Measurements from ENCODE around the gene ANKLE2. TPM values are rescaled to one million over a fixed set of nuclear protein-coding genes. Genes with fewer than 3 reads are reported as not detected.

ANKLE2 gene
- total and polyA plus RNA-seq, 7 donors, result 24.1 to 56.2 (median 29.7) TPM

DNA sequence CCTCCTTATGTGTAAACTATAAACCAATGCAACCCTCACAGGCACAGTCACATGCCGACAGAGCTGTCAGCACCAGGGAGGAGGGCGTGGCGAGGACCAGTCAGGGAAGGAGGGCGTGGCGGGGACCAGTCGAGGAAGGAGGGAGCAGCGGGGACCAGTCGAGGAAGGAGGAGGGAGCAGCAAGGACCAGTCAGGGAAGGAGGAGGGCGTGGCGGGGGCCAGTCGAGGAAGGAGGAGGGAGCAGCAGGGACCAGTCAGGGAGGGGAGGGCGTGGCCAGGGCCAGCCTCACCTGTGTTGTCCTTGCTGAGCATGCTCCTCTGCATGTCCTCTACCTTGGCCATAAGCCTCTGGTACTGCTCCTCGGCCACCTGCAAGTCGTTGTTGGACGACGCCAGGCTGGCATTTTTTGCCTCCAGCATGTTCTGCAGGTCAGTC is 42.8 kb upstream of the ANKLE2 start:
- intact Hi-C loops (cut with DNase I), result no loop called here
- DNase-seq (no peak), ATAC-seq (no peak)
- Histone ChIP-seq H3K27me3 (ENCODE audit: insufficient read depth in 3 of 3, low read length in 2 of 3) (no peaks in the 10 kb centered on the region), H3K36me3 (ENCODE audit: insufficient read depth in 1 of 2, low read depth in 1 of 2) (peaks cover 3 to 84% of the 10 kb centered on the region in 2 donors), H3K9me3 (no peaks in the 10 kb centered on the region), H3K4me1 (no peaks in the 10 kb centered on the region), H3K27ac (no peak overlapping the region), H3K4me3 (no peak overlapping the region)
- WGBS, 3 donors, result 83 to 94% (median 86%) methylated on average over 10 to 16 of the region's 16 CpGs
- no peak for TF ChIP-seq CTCF (IDR thresholded peaks at IDR 0.05)

GRCh38 chr12:132803888-132804287 is 42.3 kb upstream of the ANKLE2 start:
- no peaks in the 10 kb centered on the region for H3K9me3 ChIP-seq
- H3K27me3 ChIP-seq (ENCODE audit: insufficient read depth in 3 of 3, low read length in 2 of 3), result no peaks in the 10 kb centered on the region
- TF ChIP-seq CTCF (IDR thresholded peaks at IDR 0.05), result no peak
- peak in 3 of 4 donors; percentile 38 to 76 (median 55) for ATAC-seq
- no peak overlapping the region for H3K27ac ChIP-seq
- H3K4me3 ChIP-seq, result no peak overlapping the region
- intact Hi-C loops (cut with DNase I), result no loop called here
- WGBS, 3 donors, result 75 to 90% (median 86%) methylated on average over 15 of the region's 15 CpGs
- peak; percentile 49 to 64 for DNase-seq
- H3K4me1 ChIP-seq, result no peaks in the 10 kb centered on the region
- H3K36me3 ChIP-seq (ENCODE audit: insufficient read depth in 1 of 2, low read depth in 1 of 2), result peaks cover 7 to 88% of the 10 kb centered on the region in 2 donors

DNA sequence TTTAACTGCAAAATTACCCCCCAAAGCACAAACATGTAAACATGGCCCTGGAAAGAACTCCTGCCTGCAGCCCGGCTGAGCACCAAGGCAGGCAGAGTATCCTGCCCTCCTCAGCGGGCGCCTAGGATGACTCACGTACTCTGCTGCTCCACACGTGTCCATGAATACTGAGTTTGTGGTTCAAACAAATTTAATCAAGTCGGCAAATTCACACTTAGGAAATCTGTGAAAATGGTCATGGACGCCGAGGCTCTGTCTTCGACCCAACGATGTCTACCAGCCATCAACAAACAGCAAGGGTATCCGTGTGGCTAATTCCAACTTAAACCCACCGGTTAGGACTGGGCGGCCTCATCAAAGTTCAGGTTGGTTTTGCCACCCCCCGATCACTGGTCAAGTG is 41.5 kb upstream of the ANKLE2 start:
- H3K36me3 ChIP-seq (ENCODE audit: insufficient read depth in 1 of 2, low read depth in 1 of 2), result peaks cover 9 to 88% of the 10 kb centered on the region in 2 donors
- intact Hi-C loops (cut with DNase I), result no loop called here
- no peaks in the 10 kb centered on the region for H3K27me3 ChIP-seq (ENCODE audit: insufficient read depth in 3 of 3, low read length in 2 of 3)
- no peaks in the 10 kb centered on the region for H3K4me1 ChIP-seq
- no peak for ATAC-seq
- DNase-seq, result no peak
- H3K4me3 ChIP-seq, result no peak overlapping the region
- no peak for TF ChIP-seq CTCF (IDR thresholded peaks at IDR 0.05)
- WGBS, 3 donors, result 92 to 95% (median 94%) methylated on average over 14 of the region's 14 CpGs
- H3K9me3 ChIP-seq, result no peaks in the 10 kb centered on the region
- H3K27ac ChIP-seq, result no peak overlapping the region

GRCh38 chr12:132801741-132802140 is 40.1 kb upstream of the ANKLE2 start:
- Histone ChIP-seq H3K27ac (no peak overlapping the region), H3K36me3 (ENCODE audit: insufficient read depth in 1 of 2, low read depth in 1 of 2) (peaks cover 9 to 91% of the 10 kb centered on the region in 2 donors), H3K27me3 (ENCODE audit: insufficient read depth in 3 of 3, low read length in 2 of 3) (no peaks in the 10 kb centered on the region), H3K9me3 (no peaks in the 10 kb centered on the region), H3K4me1 (no peaks in the 10 kb centered on the region), H3K4me3 (no peak overlapping the region)
- no peak for ATAC-seq
- intact Hi-C loops (cut with DNase I), result no loop called here
- no peak for DNase-seq
- 88 to 92% (median 88%) methylated on average over 28 of the region's 28 CpGs for WGBS, 3 donors
- no peak for TF ChIP-seq CTCF (IDR thresholded peaks at IDR 0.05)

- H3K27me3 ChIP-seq (ENCODE audit: insufficient read depth in 3 of 3, low read length in 2 of 3), result no peaks in the 10 kb centered on the region
- 92 to 94% (median 94%) methylated on average over 15 of the region's 15 CpGs for WGBS, 3 donors
- H3K9me3 ChIP-seq, result no peaks in the 10 kb centered on the region
- no peaks in the 10 kb centered on the region for H3K4me1 ChIP-seq
- no peak for TF ChIP-seq CTCF (IDR thresholded peaks at IDR 0.05)
- H3K4me3 ChIP-seq, result no peak overlapping the region
- H3K27ac ChIP-seq, result no peak overlapping the region
- peaks cover 8 to 97% of the 10 kb centered on the region in 2 donors for H3K36me3 ChIP-seq (ENCODE audit: insufficient read depth in 1 of 2, low read depth in 1 of 2)
- ATAC-seq (no peak), DNase-seq (no peak)
- intact Hi-C loops (cut with DNase I), result no loop called here
Observed at GRCh38 chr12:132798836-132799235, 37.2 kb upstream of the ANKLE2 start.
